Stimulated activated CD4-positive, alpha-beta T cell treated with anti-CD3 and anti-CD28 coated beads, Interleukin-15, amount 100 ng/mL, for 24 hours (primary cell): Measurements from ENCODE around the gene HBG1.
"Not testable (repeated sequence)": the region's sequence is repeated elsewhere in the genome, so short reads cannot be mapped to it uniquely, and the experiment has no call there.

Source experiments
- DNase-seq: peaks from one replicate; pipeline ENCODE4 v3.0.0-alpha.2; 2020

HBG1 gene

GRCh38 chr11:5249807-5250396 lies at the start of gene HBG1:
HBG1 (minus strand) TSS chr11:5249857; CDS start chr11:5249804, 53 bp downstream.
- not testable (repeated sequence) for DNase-seq

- DNase-seq = no peak
Observed at GRCh38 chr11:5298451-5298850, 48.8 kb upstream of the HBG1 start.

GRCh38 chr11:5297721-5298323 lies 48.2 kb upstream of the HBG1 start:
- DNase-seq = no peak

GRCh38 chr11:5294342-5294995 lies 44.8 kb upstream of the HBG1 start:
- not testable (repeated sequence) for DNase-seq

DNA sequence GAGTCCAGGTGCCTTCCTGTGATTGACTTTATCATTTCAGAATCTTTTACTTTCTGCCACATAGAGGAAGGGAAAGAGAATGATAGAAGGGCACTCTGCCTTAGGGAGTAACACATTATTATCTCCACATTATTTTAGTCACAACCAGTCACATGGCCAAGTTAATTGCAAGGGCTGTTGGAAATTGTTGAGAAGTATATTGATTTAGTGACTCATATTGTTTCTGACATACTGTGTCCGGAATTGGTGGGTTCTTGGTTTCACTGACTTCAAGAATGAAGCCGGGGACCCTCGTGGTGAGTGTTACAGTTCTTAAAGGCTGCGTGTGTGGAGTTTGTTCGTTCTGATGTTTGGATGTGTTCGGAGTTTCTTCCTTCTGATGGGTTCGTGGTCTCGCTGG lies 43.4 kb upstream of the HBG1 start:
- no peak for DNase-seq

DNA sequence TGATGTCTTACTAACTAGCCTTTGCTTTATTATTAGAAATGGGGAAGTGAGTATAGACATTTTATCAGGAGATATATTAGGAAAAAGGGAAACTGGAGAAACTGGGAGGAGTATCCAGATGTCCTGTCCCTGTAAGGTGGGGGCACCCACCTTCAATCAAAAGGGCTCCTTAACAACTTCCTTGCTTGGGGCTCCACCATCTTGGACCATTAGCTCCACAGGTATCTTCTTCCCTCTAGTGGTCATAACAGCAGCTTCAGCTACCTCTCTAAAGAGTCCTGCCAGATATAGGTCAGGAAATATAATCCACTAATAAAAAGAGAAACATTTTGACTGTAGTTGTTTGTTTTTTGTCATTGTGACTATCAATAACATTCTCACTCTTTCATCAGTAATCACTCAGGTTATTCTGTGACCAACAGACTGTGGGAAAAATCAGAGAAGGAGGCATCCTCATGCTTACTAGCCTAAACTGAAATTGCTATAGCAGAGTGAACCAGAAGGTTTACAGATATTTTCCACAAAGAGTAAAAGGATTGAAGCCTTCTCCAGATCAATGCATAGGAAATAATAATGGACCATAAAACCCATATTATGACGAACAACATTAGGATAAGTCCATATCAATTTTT lies 41.7 kb upstream of the HBG1 start:
- DNase-seq = no peak

DNA sequence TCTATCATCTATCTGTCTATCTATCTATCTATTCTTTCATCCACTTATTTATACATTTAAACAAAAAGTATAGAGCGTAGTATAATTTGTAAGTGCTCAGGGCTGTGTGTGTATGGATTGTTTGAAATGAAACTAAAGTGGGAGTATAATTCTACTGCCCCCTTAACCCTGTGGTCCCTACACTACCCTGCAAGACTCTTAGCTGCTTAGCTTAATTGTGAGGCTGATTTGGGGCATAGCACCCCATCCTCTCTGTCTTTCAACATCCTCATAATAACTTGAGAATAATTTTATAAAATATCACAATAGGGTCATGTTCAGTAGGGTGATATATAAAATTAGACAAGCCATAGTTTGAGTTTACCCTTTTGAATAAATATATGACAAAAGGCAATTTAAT lies 40.4 kb upstream of the HBG1 start:
- no peak for DNase-seq

GRCh38 chr11:5289696-5290095 lies 40.0 kb upstream of the HBG1 start:
- DNase-seq = no peak

- DNase-seq = no peak
Observed at GRCh38 chr11:5288906-5289550, 39.4 kb upstream of the HBG1 start.

- DNase-seq = no peak
Observed at GRCh38 chr11:5288108-5288905, 38.6 kb upstream of the HBG1 start.

GRCh38 chr11:5286901-5287300 lies 37.2 kb upstream of the HBG1 start:
- no peak for DNase-seq

- no peak for DNase-seq
Observed at GRCh38 chr11:5286351-5286750, 36.7 kb upstream of the HBG1 start.

DNA sequence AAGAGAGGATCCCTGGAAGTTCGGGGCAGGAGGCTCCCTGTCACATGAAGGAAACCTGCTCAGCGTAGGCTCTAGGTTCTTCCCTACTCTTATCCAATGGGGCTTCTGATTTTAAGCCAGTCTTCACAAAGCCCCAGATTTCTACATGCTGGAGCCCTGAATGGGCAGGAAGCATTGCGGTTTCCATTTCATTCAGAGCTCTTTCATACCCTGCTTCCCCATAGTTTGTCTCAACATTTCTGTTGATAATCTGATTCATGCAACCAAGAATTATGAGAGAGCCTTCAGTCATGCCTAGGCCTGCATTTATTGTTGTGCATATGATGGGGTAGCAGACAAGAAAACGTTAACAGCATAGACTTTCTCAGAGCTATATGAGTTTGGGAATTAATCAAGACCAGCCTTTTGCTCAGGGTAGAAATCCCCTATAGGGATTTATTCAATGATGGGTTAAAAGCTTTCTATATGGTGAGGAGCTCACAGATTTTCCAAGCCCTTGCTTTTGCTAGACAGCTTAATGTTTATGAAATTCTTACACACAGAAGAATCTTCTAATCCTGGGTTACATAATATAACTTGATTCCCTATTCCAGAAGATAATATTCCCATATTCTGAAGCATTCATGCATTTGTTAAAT lies 36.2 kb upstream of the HBG1 start:
- DNase-seq = no peak

DNA sequence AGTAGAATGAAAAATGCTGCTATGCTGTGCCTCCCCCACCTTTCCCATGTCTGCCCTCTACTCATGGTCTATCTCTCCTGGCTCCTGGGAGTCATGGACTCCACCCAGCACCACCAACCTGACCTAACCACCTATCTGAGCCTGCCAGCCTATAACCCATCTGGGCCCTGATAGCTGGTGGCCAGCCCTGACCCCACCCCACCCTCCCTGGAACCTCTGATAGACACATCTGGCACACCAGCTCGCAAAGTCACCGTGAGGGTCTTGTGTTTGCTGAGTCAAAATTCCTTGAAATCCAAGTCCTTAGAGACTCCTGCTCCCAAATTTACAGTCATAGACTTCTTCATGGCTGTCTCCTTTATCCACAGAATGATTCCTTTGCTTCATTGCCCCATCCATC lies 35.0 kb upstream of the HBG1 start:
- DNase-seq = no peak

DNA sequence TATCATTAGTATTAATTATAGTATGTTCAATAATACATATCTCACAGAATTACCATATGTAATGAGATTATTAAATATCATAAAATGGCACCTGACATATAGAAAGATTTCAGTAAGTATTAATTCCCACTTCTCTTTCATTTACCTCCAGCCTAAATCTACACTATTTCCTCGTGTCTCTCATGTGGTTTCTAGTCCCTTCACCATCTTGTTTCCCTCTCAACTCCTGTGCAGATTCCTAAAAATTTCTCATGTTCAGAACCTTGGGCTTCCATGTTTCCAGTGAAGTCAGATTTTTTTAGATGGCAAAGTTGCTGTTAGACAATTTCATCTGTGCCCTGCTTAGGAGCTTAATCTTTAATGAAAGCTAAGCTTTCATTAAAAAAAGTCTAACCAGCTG lies 34.2 kb upstream of the HBG1 start:
- DNase-seq = no peak

DNA sequence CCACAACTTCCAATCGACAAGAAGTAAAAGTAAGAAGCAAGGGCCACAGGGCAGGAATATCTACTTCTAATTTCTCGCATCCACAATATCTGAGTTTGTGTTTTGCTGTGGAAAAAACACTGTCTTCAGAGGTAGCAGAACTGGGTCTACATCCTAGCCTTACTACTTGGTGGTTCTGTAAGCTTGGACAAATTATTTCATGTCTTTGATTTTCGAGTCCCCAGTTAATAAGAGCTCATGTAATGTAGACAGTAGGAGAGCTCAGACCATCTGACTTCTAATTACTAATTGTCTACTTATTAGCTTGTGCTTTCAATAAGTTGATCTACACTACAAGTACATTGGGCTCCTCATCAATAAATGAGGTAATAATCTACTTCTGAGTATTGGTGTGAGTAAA lies 33.4 kb upstream of the HBG1 start:
- DNase-seq = no peak

GRCh38 chr11:5282628-5283027 lies 33.0 kb upstream of the HBG1 start:
- no peak for DNase-seq

DNA sequence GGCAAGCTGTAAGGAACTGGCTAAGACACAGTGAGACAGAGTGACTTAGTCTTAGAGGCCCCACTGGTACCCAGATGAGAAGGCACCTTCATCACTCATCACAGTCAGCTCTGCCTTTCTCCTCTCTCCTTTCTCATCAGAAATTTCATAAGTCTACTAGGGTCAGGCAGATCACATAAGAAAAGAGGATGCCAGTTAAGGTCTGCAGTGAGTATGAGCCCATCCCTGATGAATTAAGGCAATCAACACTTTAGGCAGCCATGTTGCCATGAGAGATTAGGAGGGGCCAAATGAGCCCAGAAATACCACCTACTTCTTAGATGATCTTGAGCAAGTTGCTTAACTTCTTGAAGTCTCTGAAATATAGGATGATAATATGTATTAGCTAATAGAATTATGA lies 31.9 kb upstream of the HBG1 start:
- no peak for DNase-seq

DNA sequence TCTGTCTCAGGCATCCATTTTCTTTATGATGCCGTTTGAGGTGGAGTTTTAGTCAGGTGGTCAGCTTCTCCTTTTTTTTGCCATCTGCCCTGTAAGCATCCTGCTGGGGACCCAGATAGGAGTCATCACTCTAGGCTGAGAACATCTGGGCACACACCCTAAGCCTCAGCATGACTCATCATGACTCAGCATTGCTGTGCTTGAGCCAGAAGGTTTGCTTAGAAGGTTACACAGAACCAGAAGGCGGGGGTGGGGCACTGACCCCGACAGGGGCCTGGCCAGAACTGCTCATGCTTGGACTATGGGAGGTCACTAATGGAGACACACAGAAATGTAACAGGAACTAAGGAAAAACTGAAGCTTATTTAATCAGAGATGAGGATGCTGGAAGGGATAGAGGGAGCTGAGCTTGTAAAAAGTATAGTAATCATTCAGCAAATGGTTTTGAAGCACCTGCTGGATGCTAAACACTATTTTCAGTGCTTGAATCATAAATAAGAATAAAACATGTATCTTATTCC lies 31.0 kb upstream of the HBG1 start:
- peak; percentile 23 for DNase-seq

DNA sequence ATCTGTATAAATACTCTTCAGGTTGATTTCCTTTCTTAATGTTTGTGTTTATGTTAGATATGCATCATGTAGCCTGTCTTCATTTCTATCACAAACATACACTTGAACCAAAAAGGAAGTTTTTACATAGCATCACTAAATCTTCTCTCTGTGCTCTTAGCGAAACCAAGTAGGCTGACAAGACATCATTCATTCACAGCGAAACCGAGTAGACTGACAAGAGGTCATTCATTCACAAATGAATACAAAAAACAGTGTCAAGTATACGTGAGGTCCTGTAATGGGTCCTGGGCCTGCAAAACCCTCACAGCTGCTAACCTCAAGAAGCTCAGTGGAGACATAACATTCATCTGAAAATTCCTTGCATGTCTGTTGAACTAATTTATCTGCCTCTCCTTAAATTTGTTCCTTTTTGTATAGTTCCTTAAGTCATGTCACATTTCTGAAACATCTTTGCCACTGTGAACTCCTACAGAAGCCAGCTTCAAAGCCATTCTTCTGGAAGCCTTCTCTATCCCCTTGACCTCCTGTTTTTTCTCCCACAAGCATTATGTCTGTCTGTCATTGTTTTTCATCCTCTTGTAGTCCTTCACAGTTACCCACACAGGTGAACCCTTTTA lies 29.9 kb upstream of the HBG1 start:
- no peak for DNase-seq

GRCh38 chr11:5277807-5278382 lies 28.2 kb upstream of the HBG1 start:
- DNase-seq = no peak
